Skin of body (tissue), 2 donors: ENCODE data around the gene LHCGR. TPM values are rescaled to one million over a fixed set of nuclear protein-coding genes. Genes with fewer than 3 reads are reported as not detected.
"Not testable (repeated sequence)": the region's sequence is repeated elsewhere in the genome, so short reads cannot be mapped to it uniquely, and the experiment has no call there.

Source experiments
- DNase-seq: peaks from one replicate; lab custom pipeline; 2025; lab: John Stamatoyannopoulos, UW
- total RNA-seq: library from RNA; depleted of rRNA; stranded (reverse); fragments of >200 nt; gene quantifications from one replicate; pipeline ENCODE4 v1.2.3, GENCODE V29; 2014

The LHCGR gene
- total RNA-seq, 1 donor from 2014 or later, result 1.5 TPM

DNA sequence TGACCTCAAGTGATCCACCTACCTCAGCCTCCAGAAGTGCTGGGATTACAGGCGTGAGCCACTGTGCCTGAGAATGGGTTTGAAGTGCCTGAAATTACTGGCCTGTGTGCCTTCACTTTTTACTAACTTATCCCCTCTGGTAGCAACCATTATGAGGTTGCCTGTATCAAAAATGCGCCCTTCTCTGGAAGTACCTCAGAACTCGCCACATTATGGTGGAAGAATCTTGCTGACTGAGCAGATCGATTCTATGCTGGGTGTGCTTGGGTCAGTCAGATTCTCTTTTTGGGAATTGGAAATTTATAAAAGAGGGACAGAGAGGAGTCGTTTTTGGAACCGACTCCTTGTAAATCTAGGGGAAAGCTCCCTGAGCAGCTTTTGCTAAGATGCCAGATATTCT lies 8.2 kb downstream of the LHCGR start:
- no peak for DNase-seq

DNA sequence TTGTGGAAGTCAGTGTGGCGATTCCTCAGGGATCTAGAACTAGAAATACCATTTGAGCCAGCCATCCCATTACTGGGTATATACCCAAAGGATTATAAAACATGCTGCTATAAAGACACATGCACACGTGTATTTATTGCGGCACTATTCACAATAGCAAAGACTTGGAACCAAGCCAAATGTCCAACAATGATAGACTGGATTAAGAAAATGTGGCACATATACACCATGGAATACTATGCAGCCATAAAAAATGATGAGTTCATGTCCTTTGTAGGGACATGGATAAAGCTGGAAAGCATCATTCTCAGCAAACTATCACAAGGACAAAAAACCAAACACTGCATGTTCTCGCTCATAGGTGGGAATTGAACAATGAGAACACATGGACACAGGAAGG lies 16.3 kb downstream of the LHCGR start:
- not testable (repeated sequence) for DNase-seq

DNA sequence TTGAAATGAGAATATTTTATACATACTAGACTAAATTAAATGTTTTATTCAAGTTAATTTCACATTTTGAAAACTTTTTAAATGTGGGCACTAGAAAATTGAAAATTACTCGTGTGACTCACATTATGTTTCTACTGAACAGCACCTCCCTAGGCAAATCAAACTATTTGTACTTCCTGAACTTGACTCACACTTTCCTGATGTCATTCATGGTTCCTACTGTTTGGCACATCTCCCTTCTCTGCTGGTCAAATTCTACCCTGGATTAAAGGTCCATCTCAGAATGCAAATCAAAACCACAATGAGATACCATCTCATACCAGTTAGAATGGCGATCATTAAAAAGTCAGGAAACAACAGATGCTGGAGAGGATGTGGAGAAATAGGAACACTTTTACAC lies 16.7 kb downstream of the LHCGR start:
- no peak for DNase-seq

DNA sequence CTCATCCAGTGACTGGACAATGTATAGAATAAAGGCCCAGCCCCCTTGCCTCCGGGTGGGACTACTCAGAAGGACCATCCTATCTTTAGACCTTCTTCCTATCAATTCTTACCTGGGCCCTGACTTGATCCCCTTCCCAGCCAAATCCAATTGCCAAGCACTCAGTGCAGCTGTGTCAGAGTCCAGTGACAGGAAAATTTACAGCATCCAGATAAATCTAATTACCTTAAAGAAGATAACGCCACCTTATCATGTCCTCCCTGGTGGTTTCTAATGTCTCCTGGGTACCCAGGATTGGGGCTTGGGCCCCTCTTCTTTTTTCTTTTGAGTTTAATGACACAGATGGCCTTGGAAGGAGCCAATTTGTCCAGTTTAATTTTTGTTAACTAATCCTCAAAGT lies 19.3 kb downstream of the LHCGR start:
- no peak for DNase-seq

DNA sequence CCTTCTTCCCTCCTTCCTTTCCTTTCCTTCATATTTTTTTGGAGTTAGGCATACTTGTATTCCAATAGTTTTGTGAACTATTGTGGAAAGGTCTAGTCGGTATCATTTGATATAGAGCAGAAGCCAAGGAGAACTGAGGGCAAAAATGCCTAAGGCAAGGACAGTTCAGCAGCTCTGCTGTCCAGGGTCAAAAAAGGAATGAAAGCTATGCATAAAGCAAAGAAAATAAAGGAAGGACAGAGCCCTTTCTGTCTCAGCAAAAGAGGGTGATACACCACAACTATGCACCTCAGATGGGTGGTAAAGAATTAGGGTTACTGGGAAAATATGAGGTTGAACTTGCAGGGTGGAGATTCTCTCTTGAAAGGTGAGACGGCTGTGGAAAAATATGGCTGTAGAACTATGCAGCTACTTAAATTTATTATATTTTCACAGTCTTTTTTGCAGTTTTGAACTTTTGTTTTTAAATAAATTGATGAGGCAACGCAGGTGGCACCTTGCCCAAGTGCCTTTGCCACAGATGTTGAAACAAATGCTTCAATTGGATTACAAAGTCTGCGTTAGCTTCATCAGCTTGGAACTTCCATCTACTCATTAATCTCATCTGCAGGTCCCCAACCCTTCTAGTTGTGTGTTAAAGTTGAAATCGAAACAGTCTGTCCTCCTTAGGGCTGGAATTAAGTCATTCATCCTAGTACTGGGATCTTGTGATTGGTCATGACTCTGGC lies 20.8 kb downstream of the LHCGR start:
- peak; percentile 13 for DNase-seq

DNA sequence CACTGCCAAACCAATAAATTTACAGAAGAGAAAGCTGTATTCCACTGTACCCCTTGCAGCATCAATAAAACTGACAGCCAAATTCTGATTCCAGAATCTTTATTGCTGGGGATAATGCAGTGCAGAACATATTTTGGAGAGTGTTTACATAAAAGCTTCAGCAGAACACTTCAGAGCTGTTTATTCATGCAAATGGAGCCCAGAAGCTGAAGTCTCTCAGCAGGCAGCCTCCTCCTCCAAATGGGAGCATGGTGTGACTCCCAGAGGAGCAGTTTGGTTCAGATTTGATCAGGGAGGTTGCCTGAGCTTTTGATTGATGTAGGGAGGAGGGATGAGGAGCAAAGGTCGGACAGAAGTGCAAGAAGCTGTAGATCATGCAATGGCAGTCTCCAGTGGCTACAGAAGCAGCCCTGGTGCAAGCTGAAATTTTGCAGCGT lies 22.4 kb downstream of the LHCGR start:
- DNase-seq, result peak; percentile 91

DNA sequence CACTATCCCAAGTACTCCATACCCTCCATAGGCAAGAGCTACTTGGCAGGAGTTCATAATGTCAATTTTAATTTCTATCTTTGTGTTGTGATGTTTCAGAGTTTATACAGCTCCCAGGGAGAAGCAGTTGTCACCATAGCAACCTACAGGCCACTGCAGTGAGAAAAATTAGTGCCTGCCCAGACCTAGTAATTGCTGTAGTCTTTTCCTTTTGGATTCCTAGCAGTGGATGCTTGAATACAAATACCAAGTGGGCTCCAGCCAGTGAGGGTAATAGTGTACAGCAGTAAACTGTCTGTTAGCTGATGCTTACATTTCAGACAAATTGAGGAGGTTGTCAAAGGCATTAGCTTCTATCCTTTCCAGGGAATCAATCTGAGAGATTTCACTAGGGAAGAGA lies 26.7 kb downstream of the LHCGR start:
- DNase-seq, result no peak

DNA sequence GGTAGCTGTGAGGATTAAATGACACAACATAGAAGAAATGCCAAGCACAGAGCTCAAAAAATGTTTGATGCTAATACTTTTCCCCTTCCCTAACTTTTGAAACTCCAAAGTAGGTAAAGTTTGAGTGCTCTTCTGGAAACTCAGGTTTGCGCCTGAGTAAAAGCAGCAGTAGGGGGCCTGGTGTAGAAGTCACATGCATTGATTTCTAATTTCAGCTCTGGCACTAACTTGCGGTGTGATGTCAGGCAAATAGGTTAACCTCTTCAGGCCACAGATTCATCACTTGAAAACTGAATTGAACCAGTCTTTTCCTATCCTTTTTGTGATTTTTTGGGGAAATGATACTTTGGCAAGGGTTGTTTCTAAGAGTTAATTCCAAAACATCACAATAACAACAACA lies 27.2 kb downstream of the LHCGR start:
- DNase-seq, result no peak

DNA sequence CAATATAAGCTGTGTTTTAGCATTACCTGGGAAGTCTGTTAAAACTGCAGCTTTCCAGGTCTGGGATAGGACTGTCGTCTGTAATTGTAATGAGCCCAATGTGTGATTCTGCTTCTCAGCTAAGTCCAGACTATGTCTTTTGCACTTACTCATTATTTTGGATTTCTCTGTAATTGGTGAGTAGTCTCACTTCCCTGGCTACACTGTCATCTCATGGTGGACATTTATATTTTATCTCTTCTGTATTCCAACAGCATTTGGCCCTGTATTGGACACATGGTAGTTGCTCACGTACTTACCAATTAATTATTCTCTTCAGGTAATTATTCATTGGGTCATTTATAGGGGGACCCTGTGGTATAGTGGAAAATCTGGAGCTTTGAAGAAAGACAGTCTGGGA lies 28.0 kb downstream of the LHCGR start:
- DNase-seq, result no peak

DNA sequence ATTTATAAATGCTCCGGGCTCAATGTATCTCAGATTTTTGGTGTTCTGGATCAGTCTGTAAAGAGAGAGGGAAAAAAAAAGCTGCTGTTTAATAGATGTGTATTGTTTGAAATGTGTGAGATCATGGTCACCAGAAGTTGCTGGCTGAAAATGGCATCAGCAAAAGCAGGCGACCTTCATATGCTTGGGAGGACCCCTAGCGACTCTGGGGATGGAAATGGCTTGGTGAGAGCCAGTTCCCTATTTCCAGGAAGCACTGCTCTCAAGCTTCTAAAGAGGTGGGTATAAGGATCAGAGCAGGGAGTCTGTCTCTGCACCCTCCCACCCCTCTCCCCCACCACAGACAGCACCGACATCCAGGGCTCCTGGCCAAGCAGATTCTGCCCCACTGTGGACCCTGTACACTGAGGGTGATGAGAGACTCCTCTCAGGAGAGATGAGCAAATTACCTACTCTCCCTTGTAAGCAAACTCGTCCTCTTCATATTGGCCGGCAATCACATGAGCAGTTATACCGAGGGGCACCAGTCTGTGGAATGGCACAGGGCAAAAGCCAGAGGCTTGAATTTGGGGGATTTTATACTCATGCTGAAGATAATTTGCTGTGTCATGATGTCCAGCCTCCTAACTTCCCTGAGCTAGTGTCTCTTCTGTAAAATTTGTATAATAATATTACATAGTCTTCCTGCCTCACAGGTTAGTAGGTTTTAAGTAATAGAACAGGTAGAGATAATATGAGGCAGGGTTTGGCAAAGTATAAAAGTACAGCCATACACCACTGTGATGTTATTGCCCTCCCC lies 29.6 kb downstream of the LHCGR start:
- no peak for DNase-seq

DNA sequence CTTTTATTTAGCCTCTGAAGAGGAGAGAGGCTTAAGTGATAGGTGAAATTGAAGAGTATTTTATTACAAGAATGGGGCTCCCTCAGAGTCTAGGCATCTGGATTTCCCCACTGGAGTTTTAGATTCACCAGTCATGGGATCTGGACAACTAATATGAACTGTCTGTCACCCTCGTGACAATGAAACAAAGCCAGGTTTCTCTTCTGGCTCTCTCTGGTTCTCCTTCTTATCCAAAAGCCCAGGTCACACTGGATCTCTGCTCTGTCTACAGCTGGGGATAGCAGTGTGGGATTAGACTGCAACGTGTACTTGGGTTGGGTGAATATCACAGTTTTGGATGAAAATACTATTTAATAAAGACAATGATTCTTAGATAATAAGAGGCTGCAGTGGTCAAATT lies 31.2 kb downstream of the LHCGR start:
- no peak for DNase-seq

DNA sequence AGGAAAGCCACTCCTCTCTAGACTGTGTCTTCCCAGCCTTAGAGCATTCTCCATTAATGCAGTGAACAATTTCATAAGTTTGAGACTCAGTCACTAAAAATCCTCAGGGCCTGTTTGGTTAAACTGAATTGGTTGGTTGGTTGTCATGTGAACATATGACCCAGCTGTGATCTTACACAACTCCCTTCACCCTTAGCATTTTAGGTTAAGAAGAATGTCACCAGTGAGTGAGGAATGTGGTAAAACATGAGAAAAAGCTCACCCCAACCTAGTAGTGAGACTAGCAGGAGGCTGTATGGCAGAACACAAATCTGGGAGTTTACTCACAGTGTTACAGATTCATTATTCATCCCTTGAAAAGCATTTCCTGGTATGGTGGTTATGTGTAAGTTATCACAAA lies 32.4 kb downstream of the LHCGR start:
- DNase-seq, result no peak

DNA sequence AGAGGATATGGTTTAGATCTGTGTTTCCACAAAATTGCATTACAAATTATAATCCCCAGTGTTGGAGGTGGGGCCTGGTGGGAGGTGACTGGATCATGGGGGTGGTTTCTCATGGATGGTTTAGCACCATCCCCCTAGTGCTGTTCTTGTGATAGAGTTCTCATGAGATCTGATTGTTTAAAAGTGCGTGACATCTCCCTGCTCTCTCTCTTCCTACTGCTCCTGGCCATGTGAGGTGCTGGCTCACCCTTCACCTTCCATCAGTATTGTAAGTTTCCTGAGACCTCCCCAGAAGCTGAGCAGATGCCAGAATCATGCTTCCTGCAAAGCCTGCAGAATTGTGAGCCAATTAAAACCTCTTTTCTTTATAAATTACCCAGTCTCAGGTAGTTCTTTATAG lies 33.1 kb downstream of the LHCGR start:
- DNase-seq, result no peak

DNA sequence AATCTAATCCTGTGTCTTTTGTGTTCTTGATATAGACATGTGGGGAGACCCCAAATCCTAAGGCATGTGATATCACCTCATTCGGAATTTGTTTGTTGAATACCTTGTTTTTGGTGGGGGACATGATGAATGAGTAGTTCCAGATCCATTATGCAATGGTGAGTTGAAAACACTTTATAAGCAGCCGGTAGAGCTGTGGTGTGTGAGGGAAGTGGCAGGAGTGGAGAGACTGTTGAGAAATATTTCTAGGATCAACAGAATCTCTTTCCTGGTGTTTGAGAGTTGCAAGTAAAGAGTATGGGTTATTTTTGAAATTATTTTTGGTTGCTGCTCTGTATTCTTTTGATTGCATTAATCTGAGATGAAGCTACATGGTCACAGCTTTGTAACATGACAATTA lies 34.4 kb downstream of the LHCGR start:
- no peak for DNase-seq

DNA sequence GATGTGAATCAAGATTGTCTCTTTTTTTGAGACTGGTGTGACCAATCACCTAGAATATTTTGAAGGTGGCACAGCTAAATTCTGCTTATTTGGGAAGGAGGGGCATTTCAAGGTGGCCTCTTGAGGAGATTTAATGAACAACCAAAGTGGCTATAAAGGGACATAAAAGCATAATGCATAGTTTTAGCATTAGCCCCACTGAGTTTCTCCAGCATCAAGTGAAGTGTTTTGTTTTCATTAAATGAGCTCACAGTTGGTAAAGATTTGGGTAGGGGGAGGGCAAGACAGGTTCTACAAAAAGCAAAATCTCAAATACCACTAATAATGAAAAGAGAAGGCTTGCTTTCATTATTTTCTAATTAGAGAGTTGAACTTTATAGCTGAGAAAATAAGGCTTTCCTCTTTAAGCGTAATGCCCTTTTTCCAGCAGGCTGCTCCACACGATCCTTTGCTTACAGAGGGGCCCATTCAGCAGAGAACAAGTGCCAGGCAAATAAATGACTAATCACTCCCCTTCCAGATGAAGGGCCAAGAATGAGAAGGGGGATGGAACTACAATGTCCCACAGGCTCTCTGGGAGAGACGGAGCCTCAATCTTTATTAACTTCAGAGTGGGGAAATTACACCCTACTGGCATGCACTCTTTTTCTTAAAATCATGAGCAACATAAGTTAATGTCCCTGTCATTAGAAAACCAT lies 35.9 kb downstream of the LHCGR start:
- DNase-seq, result no peak

DNA sequence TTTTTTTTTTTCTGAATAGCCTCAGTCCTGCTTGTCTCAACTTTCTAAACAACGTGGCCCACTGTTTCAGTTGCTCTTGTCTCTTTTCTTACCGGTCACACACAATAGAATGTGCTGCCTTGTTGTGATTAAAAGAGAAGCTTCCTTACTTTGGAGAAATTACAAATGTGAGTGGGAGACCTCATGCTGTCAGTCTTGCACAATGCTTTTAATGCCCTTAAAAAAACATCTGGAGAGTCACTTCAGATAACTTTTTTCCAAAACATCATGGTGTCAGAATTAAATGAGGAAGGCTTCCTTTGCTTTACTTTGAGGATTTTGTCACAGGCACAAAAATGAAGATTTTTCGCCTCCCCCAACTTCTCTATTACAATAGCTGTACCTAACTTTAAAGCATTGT lies 37.7 kb downstream of the LHCGR start:
- no peak for DNase-seq

DNA sequence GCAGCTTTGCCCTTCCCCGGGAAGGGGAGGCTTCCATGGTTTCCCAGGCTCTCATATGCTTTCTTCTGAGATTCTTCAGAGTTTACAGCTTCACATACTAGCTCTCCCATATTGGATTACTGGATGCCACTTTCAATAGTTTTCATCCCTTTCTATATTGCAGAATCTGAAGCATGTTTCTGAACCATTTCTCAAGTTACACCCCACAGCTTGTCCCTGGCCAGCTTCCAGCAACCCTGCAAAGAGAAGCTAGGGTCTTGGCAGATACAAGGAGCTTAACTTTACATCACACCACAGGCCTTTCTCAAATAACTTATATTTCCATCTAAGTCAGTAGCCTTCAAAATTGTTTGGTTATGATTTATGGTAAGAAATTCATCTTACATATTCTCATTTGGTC lies 39.6 kb downstream of the LHCGR start:
- DNase-seq, result peak; percentile 26

DNA sequence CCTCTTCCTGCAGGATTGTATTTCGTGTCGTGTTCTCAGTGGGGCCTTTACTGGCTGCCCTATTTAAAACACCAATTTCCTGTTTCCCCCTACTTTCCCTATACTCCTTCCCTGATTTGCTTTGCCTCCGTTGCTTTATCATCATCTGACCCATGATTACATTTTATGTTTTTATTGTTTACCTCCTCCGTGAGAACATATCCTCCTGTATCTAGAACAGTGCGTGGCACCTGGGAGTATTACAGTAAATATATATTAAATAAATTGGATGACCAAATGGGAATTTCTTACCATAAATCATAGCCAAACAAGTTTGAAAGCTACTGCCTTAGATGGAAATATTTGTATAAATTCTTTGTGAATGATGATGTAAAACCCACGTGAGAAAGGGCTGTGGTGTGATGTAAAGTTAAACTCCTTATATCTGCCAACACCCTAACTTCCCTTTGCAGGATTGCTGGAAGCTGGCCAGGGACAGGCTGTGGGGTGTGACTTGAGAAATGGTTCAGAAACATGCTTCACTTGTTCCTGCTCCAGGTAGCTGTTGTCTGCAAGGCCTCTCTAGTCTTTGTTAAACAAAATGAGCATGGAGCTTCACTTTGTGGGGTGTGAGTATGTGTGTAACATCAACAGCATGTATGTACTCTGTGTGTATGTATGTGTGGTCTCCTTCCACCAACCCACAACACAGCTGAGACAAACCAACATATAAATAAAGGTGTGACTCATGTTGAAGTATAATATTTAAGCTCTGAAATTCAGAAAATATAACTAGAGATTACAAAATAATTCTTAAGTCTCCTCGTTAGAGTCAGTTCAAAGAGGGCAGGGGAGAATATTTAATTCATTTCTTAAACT lies 40.3 kb downstream of the LHCGR start:
- no peak for DNase-seq

DNA sequence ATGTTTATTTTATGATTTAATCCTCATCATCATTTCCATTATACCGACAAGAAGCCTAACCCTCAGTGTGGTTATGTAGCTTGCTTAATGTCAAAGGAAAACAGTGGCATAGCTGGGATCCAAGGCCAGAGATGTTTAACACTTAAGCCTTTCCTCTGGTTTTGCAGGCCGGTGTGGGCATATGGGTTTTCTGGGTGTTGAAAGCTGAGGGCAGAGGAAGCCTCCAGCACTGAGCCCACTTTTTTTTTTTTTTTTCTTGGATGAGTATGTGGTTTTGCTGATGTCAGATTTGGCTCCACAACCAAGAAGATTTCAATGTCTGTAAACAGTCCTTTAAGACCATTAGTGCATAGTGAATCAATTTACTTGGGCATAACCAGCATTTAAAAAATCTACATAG lies 41.3 kb downstream of the LHCGR start:
- no peak for DNase-seq

DNA sequence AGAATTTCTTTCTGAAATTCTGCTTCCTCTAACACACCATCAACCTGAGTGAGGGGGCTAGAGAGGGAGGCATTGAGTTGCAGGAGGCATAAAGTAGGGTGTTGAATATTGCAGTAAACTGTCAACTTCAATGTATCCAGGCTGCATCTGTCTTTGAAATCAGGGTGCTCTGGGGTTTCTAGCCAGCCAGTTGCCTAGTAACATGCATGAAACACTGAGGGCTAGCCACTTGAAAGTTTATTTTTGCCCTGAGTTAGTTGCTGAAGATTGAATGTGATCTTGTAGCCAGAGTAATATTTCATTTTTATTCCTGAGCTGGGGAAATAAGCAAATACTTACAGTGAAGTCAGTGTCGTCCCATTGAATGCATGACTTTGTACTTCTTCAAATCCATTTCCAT lies 41.9 kb downstream of the LHCGR start:
- no peak for DNase-seq

DNA sequence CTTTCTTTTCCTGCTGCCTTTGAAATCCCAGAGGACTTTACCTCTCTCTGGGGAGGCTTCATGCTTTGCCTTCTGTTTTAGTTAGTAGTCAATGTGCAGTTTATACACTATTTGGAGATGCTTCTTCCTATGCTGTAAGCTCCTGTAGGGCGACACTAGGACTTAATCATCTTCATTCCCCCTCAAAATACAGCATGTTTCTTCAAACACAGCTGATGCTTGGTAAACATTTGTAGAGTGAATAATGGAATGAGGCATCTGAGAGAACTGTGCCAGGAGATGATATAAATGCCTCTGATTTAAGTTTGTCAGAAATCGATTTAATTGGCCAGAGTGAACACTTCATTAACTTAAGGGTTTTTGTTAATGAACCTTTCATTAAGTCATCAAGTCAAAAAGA lies 43.4 kb downstream of the LHCGR start:
- no peak for DNase-seq

DNA sequence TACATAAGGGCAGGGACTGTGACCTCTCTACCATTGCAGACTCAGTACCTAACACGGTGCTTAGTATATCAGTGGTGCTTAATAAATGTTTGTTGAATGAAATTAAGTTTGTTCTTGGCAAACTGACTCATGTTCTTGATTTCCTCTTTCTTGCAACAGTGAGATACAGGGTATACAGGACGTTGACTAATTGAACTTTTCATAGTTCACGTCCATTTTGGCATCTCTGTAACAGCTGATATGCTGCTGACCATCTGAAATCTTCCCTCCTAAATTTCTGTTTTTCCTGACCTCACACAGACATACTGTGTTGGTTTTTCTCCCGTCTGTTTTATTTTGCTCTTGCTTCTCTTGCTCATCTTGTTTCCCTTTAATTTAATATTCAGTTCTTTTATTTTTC lies 44.2 kb downstream of the LHCGR start:
- DNase-seq, result no peak
